Endothelial cell of umbilical vein (primary cell): ENCODE results near the gene DUSP22.

Experiments used
- CTCF ChIP-seq, 2 donors: IDR thresholded peaks; 1 replicate in 1 of 2; 2 replicates in 1 of 2; pipeline ENCODE4 v1.5.1; 2011; ENCODE audit warnings: low read length in 2 of 2, mild to moderate bottlenecking in 2 of 2, moderate library complexity in 2 of 2, control low read depth in 1 of 2, inconsistent platforms in 1 of 2, low read depth in 1 of 2; ENCODE audit not compliant: insufficient read depth in 1 of 2; ENCODE audit errors: extremely low read depth in 1 of 2
- EZH2 ChIP-seq: IDR thresholded peaks from 2 replicates; pipeline ENCODE4 v1.6.1; 2012; ENCODE audit warnings: borderline replicate concordance, low read depth, mild to moderate bottlenecking, moderate library complexity, low read length, inconsistent platforms; ENCODE audit not compliant: severe bottlenecking
- JUN ChIP-seq: IDR thresholded peaks from 2 replicates; pipeline ENCODE4 v1.6.1; 2011; ENCODE audit warnings: borderline replicate concordance, low read depth; ENCODE audit not compliant: insufficient read length, insufficient read depth
- MAX ChIP-seq: IDR thresholded peaks from 2 replicates; pipeline ENCODE4 v1.6.1; 2011; ENCODE audit not compliant: insufficient read depth, insufficient read length
- POLR2A ChIP-seq: IDR thresholded peaks from 2 replicates; pipeline ENCODE4 v1.6.1; 2012; ENCODE audit warnings: low read depth, mild to moderate bottlenecking, control low read depth, low read length
- POLR2AphosphoS5 ChIP-seq: IDR thresholded peaks from 2 replicates; pipeline ENCODE4 v1.6.1; 2012; ENCODE audit warnings: low read depth, mild to moderate bottlenecking, control low read depth, low read length, moderate library complexity; ENCODE audit not compliant: insufficient read depth

GRCh38 chr6:362924-363249 lies 70.6 kb downstream of the DUSP22 start:
- TF ChIP-seq POLR2AphosphoS5 (no peak), POLR2A (no peak), CTCF (IDR thresholded peaks at IDR 0.05; ENCODE audit: extremely low read depth in 1 of 2, insufficient read depth in 1 of 2, low read depth in 1 of 2, low read length in 2 of 2) (no peak), EZH2 (no peak), JUN (no peak), MAX (no peak)
